ENCODE data around the gene NCKAP5. TPM values are rescaled to one million over a fixed set of nuclear protein-coding genes. Genes with fewer than 3 reads are reported as not detected.

NCKAP5 gene
- total RNA-seq, 2 experiments from 2014 or later = not detected

DNA sequence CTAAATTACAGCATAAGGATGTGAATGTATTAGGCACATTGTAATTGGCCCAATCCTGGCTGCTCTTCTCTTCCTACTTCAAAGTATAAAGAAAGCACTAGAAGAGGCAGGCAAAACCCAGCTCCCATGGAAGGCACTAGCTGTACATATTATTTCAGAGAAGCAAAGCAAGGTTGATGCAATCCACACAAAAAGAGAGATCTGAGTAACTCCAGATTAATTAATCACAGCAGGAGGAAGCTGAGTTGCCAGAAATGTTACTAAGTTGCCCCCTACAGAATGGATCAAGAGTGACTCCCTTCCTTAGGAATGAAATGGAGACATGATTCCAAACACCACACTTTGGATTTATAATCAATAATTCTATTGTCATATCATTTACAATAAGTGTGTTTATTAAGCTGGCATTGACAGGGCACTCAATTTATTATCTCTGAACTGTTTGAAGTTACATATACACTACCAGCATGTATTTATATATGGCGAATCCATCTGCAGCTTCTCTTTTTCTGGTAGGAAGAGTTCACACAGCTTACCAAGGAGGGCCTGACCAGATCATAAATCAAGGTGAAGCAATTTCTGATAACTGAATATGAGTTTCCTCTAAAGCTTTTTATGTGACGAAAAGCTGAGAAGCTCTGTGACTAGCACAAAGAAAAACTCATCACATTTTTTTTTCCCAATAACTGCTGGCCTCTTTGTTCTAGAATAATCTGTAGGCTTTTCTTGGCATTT, 505.2 kb downstream of the NCKAP5 start:
- ATAC-seq (no peak), DNase-seq (no peak)
- Mint-ChIP-seq H3K4me3 (no peak overlapping the region), H3K27ac (no peak overlapping the region), H3K27me3 (no peaks in the 10 kb centered on the region), H3K4me1 (ENCODE audit: low read depth) (no peaks in the 10 kb centered on the region), H3K36me3 (ENCODE audit: low read depth) (no peaks in the 10 kb centered on the region), H3K9me3 (peaks cover 3% of the 10 kb centered on the region)
- TF ChIP-seq, protein P1, sequence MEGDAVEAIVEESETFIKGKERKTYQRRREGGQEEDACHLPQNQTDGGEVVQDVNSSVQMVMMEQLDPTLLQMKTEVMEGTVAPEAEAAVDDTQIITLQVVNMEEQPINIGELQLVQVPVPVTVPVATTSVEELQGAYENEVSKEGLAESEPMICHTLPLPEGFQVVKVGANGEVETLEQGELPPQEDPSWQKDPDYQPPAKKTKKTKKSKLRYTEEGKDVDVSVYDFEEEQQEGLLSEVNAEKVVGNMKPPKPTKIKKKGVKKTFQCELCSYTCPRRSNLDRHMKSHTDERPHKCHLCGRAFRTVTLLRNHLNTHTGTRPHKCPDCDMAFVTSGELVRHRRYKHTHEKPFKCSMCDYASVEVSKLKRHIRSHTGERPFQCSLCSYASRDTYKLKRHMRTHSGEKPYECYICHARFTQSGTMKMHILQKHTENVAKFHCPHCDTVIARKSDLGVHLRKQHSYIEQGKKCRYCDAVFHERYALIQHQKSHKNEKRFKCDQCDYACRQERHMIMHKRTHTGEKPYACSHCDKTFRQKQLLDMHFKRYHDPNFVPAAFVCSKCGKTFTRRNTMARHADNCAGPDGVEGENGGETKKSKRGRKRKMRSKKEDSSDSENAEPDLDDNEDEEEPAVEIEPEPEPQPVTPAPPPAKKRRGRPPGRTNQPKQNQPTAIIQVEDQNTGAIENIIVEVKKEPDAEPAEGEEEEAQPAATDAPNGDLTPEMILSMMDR (IDR thresholded peaks at IDR 0.05) = no peak
- CTCF ChIA-PET = no interaction called here
- intact Hi-C loops (cut with micrococcal nuclease) = no loop called here
- POLR2A ChIA-PET = no interaction called here

DNA sequence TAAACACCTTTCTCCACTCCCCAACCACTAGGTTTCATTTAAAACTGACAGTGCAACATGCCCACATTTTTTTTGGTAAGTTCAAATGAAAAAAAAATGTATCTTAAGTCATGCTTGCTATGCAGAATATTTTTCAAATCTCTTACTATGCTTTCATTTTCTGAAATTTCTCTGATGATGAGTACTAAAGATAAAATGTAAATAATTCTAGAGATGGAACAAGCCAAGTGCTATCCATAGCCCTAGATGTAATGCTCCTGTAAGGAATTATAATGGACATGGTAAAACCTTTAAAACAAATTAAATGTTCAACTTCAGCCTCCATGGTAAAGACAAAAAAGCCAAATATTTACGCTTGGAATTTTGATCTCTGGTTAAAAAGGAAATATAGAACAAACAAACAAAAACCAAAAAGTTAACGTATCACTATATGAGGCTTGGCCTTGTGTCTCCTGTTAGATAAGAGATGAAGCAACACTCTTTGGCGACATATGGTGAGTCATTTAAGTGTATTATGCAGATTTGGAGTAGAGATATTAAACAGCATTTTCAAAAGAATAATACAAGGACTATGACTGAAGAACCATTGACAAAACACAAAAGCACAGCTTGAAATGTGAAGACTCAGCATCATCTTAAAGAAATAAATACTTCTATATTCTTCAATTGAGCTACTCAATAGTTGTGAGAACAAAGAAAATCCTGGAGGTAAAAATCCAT, 506.2 kb downstream of the NCKAP5 start:
- intact Hi-C loops (cut with micrococcal nuclease) = no loop called here
- DNase-seq (no peak), ATAC-seq (no peak)
- H3K36me3 Mint-ChIP-seq (ENCODE audit: low read depth) = no peaks in the 10 kb centered on the region
- H3K27ac Mint-ChIP-seq = no peak overlapping the region
- H3K27me3 Mint-ChIP-seq = no peaks in the 10 kb centered on the region
- TF ChIP-seq, protein P1 (IDR thresholded peaks at IDR 0.05) = no peak
- no peaks in the 10 kb centered on the region for H3K4me1 Mint-ChIP-seq (ENCODE audit: low read depth)
- ChIA-PET POLR2A (no interaction called here), CTCF (no interaction called here)
- H3K9me3 Mint-ChIP-seq = no peaks in the 10 kb centered on the region
- no peak overlapping the region for H3K4me3 Mint-ChIP-seq

DNA sequence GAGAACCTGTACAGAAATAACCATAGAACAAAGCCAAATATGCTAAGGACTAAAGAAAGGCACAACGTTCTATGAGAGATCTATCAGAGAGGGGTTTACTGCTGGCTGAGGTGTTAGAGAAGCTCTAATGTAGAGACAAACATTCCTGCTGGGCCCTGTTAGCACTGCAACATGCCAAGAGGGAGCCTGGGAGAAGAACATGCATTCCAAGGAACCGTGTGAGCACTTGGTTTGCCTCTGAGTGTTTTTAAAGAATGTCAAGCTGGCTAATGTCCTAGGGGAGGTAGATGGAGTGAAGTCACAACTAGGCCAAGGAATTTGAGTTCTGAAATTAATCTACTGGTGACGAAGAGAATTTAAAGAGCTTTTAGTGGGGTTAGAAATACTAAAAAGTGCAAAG, 514.0 kb downstream of the NCKAP5 start:
- TF ChIP-seq, protein P1 (IDR thresholded peaks at IDR 0.05) = no peak
- no peak for DNase-seq
- intact Hi-C loops (cut with micrococcal nuclease) = no loop called here
- no peak for ATAC-seq
- Mint-ChIP-seq H3K9me3 (peaks cover 2% of the 10 kb centered on the region), H3K27me3 (no peaks in the 10 kb centered on the region), H3K4me3 (no peak overlapping the region), H3K27ac (no peak overlapping the region), H3K36me3 (ENCODE audit: low read depth) (no peaks in the 10 kb centered on the region), H3K4me1 (ENCODE audit: low read depth) (no peaks in the 10 kb centered on the region)
- POLR2A ChIA-PET = no interaction called here
- CTCF ChIA-PET = interaction anchor here (1.3 kb wide), 1 partner anchor 24 kb away, joined by 4 read pairs; no protein-coding TSS in a partner anchor

DNA sequence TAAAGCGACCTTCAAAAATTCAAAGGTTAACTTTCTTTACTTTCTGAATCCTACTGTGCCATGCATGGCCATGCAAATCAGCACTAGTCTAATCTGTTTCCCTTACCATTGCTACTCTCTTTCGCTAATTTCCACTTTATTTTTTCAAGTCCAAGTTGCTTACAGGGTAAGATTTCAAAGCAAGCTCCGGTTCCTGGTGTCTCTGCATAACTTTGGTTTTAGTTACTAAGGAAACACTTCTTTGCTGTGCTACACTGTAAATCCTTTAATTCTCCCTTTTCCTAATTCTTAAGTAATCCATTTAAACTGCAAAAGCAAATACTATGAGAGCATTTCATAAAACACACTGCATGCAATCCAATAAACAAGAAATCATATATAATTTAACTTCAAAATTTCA, 514.7 kb downstream of the NCKAP5 start:
- ChIA-PET CTCF (interaction anchor here (1.3 kb wide), 1 partner anchor 23 kb away, joined by 4 read pairs; no protein-coding TSS in a partner anchor), POLR2A (no interaction called here)
- intact Hi-C loops (cut with micrococcal nuclease) = no loop called here
- TF ChIP-seq, protein P1 (IDR thresholded peaks at IDR 0.05) = no peak
- H3K36me3 Mint-ChIP-seq (ENCODE audit: low read depth) = no peaks in the 10 kb centered on the region
- H3K27ac Mint-ChIP-seq = no peak overlapping the region
- ATAC-seq = no peak
- no peak overlapping the region for H3K4me3 Mint-ChIP-seq
- no peak for DNase-seq
- H3K4me1 Mint-ChIP-seq (ENCODE audit: low read depth) = no peaks in the 10 kb centered on the region
- no peaks in the 10 kb centered on the region for H3K27me3 Mint-ChIP-seq
- H3K9me3 Mint-ChIP-seq = peaks cover 2% of the 10 kb centered on the region

DNA sequence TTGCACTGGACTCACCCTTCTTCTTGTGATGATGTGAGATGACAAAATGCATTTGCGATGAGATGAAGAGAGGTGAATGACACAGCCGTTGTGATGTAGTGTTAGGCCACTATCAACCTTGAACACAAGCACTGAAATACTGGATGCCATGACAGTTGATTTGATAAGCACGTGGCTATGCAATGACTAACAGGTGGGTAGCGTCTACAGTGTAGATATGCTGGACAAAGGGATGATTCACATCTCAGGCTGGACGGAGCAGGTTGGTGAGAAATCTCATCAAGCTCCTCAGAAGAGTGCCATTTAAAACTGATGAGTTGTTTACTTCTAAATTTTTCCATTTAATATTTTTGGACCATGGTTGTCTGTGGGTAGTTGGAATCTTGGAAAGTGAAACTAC, 522.5 kb downstream of the NCKAP5 start:
- H3K4me1 Mint-ChIP-seq (ENCODE audit: low read depth) = no peaks in the 10 kb centered on the region
- no peaks in the 10 kb centered on the region for H3K36me3 Mint-ChIP-seq (ENCODE audit: low read depth)
- no peak overlapping the region for H3K27ac Mint-ChIP-seq
- TF ChIP-seq, protein P1 (IDR thresholded peaks at IDR 0.05) = no peak
- POLR2A ChIA-PET = no interaction called here
- ATAC-seq (no peak), DNase-seq (no peak)
- no peaks in the 10 kb centered on the region for H3K27me3 Mint-ChIP-seq
- H3K9me3 Mint-ChIP-seq = no peaks in the 10 kb centered on the region
- CTCF ChIA-PET = no interaction called here
- H3K4me3 Mint-ChIP-seq = no peak overlapping the region
- intact Hi-C loops (cut with micrococcal nuclease) = no loop called here
